ENCODE data around the gene SUMO3.
A peak's percentile ranks its signal among the peaks of the same experiment; 100 is the strongest.

SUMO3 gene

GRCh38 chr21:44831227-44831860 is 13.5 kb upstream of the SUMO3 start:
- TF ChIP-seq CTCF (IDR thresholded peaks at IDR 0.05; ENCODE audit: borderline replicate concordance, control extremely low read depth, extremely low read depth, insufficient read depth, missing control alignments): no peak
- peak; percentile 20 for DNase-seq (ENCODE audit: low spot score)
- in situ Hi-C loops (cut with MboI; ENCODE audit: low sequenced_read_pairs, unreplicated experiment): no loop called here

DNA sequence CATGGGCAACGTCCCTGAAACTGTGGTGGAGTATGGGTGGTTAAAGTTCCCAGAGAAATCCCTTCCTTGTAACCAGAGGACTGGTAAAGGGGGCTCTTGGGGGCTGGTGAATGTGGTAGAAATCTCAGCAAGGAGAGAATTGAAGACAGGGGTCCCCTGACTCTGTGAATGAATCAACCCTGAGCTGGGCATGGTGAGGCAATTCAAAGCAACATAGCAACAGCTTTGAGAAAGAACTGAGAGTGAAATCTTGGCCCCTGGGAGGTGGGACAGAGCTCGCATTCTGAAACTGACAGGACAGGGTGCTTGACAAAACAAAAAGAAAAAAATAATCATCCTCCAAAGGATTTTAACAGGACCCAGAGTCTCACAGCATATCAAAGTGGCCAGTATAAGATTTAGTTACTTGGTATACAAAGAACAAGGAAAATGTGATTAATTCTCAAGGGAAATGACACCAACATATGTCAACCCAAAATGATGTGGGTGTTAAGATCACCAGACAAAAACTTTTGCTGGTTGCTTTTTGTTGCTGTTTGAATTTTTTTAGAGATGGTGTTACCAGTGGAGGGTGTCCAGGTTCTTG is 11.7 kb upstream of the SUMO3 start:
- TF ChIP-seq CTCF (IDR thresholded peaks at IDR 0.05; ENCODE audit: borderline replicate concordance, control extremely low read depth, extremely low read depth, insufficient read depth, missing control alignments): no peak
- in situ Hi-C loops (cut with MboI; ENCODE audit: low sequenced_read_pairs, unreplicated experiment): no loop called here
- DNase-seq (ENCODE audit: low spot score): no peak

GRCh38 chr21:44828362-44829056 is 10.6 kb upstream of the SUMO3 start:
- in situ Hi-C loops (cut with MboI; ENCODE audit: low sequenced_read_pairs, unreplicated experiment): no loop called here
- no peak for DNase-seq (ENCODE audit: low spot score)
- TF ChIP-seq CTCF (IDR thresholded peaks at IDR 0.05; ENCODE audit: borderline replicate concordance, control extremely low read depth, extremely low read depth, insufficient read depth, missing control alignments): no peak

DNA sequence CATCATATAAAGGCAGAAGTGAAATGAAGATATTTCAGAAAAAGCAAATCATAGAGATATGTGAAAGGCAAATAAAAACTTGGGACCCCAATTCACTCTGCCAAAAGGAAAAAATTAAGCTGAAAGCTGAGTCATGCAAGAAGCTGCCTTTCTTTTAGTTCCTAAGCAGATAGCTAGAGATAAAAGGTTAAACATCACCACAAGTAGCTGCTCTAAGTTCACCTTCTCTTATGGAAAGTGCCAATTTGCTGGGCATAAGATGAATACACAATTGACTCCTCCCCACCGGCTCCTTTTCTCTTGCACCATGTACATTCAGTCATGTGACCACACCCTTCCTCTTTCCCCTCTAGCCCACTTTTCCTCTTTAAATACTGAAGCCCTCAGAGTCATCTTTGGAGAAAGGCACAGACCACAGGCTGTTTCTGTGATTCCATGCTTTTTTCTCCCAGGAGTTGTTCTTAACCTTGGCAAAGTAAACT is 5.4 kb upstream of the SUMO3 start:
- TF ChIP-seq CTCF (IDR thresholded peaks at IDR 0.05; ENCODE audit: borderline replicate concordance, control extremely low read depth, extremely low read depth, insufficient read depth, missing control alignments): no peak
- in situ Hi-C loops (cut with MboI; ENCODE audit: low sequenced_read_pairs, unreplicated experiment): no loop called here
- DNase-seq (ENCODE audit: low spot score): no peak

- no peak for TF ChIP-seq CTCF (IDR thresholded peaks at IDR 0.05; ENCODE audit: borderline replicate concordance, control extremely low read depth, extremely low read depth, insufficient read depth, missing control alignments)
- DNase-seq (ENCODE audit: low spot score): no peak
- in situ Hi-C loops (cut with MboI; ENCODE audit: low sequenced_read_pairs, unreplicated experiment): no loop called here
Observed at GRCh38 chr21:44822484-44823178, 4.8 kb upstream of the SUMO3 start.

DNA sequence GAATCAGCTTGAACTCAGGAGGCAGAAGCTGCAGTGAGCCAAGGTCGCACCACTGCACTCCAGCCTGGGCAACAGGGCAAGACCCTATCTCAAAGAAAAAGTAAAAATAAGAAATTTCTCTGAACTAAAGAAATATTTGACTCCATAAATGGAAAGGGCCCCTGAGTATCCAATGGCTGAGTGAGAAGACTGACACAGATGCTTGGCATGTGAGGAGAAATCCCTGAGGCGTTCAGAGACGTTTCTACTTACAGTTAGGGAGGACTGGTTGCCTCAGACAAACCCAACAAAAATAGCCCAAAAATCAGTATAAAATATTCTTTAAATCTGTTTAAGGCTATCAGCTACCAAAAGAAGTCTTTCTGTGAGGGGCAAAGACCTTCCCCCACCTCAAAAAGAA is 3.0 kb upstream of the SUMO3 start:
- DNase-seq (ENCODE audit: low spot score): no peak
- TF ChIP-seq CTCF (IDR thresholded peaks at IDR 0.05; ENCODE audit: borderline replicate concordance, control extremely low read depth, extremely low read depth, insufficient read depth, missing control alignments): no peak
- in situ Hi-C loops (cut with MboI; ENCODE audit: low sequenced_read_pairs, unreplicated experiment): no loop called here
